Ascending aorta (tissue), 2 donors: ENCODE measurements around the gene RCAN3. TPM values are rescaled to one million over a fixed set of nuclear protein-coding genes. Genes with fewer than 3 reads are reported as not detected.

ENCODE experiments used
- DNase-seq, 2 donors: peaks; one replicate each; pipeline ENCODE4 v3.0.0-alpha.2; 2019; ENCODE audit warnings: low spot score in 2 of 2
- H3K27ac ChIP-seq, 2 donors: fragments of 200-600 bp; sonication (generic); one replicate each; pipeline ENCODE4 v1.5.1; 2016 to 2017; ENCODE audit warnings: mild to moderate bottlenecking in 1 of 2
- H3K27me3 ChIP-seq: fragments of 200-600 bp; sonication (generic); one replicate; pipeline ENCODE4 v1.5.1; 2017
- H3K36me3 ChIP-seq, 2 donors: fragments of 200-600 bp; sonication (generic); one replicate each; pipeline ENCODE4 v1.5.1; 2016
- H3K4me1 ChIP-seq, 2 donors: fragments of 200-600 bp; sonication (generic); one replicate each; pipeline ENCODE4 v1.5.1; 2016 to 2017; ENCODE audit warnings: mild to moderate bottlenecking in 1 of 2
- H3K4me3 ChIP-seq, 2 donors: fragments of 200-600 bp; sonication (generic); one replicate each; pipeline ENCODE4 v1.5.1; 2016 to 2017; ENCODE audit warnings: mild to moderate bottlenecking in 1 of 2
- H3K9me3 ChIP-seq, 2 donors: fragments of 200-600 bp; sonication (generic); one replicate each; pipeline ENCODE4 v1.5.1; 2016
- CTCF ChIP-seq, 3 experiments: fragments of 200-600 bp in 2 of 3; fragments of 450-650 bp in 1 of 3; sonication (generic) in 2 of 3; IDR thresholded peaks; one replicate each; pipeline ENCODE4 v1.5.1; 2016 to 2019; ENCODE audit warnings: antibody characterized with exemption in 3 of 3, mild to moderate bottlenecking in 1 of 3, moderate library complexity in 1 of 3
- intact Hi-C: fragments of 100-400 bp; cut with DNase I; formaldehyde crosslinking; loops from one replicate; pipeline ENCODE4 v1.15.1; 2023
- total RNA-seq: library from RNA; depleted of rRNA; stranded (reverse); fragments of >200 nt; gene quantifications from one replicate; pipeline ENCODE4 v1.1.0, GENCODE V29; 2016

RCAN3 gene
- total RNA-seq, 1 donor from 2014 or later, result 2.0 TPM

DNA sequence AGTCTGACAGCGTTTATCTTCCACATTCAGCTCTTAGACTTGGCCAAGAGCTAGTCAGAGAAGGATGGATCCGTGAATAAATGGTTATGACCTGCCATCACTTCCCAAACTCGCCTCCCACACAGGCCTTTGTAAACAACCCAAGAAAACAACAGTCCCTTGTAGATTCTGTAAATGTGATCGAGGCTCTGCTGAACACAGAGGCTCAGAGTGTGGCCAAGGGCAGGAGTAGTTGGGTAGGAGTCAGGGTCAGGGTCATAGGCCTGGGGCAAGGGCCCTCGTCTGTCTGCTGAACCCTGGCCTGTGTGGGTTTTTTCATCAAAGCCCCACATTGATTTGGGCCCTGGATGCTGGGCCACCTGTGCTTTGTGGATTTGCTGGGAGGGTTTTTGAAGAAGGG lies 85.9 kb downstream of the RCAN3 start:
- H3K27ac ChIP-seq, result no peak overlapping the region
- DNase-seq, result no peak
- intact Hi-C loops, result no loop called here
- no peaks in the 10 kb centered on the region for H3K27me3 ChIP-seq
- no peak for TF ChIP-seq CTCF (IDR thresholded peaks at IDR 0.05)
- no peaks in the 10 kb centered on the region for H3K36me3 ChIP-seq
- no peak overlapping the region for H3K4me3 ChIP-seq
- no peaks in the 10 kb centered on the region for H3K9me3 ChIP-seq
- H3K4me1 ChIP-seq, result no peaks in the 10 kb centered on the region

DNA sequence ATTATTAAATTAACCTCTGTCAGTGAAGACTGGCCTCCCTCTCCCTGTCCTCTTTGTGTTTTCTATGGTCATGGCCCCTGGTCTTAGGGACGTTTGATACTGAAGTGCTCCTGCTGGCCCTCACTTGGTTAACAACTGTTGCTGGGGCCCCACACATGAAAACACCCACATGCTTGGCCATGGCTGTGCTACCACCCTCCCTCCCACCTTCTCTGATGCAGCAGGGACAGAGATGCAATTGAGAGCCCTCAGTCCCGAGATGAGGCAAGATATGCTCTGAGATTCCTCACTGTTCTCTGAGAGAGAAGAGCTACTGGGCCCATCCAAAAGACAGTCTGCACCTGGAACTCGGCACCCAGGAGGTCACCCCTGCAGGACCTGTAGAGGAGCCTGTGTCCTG lies 86.6 kb downstream of the RCAN3 start:
- no peaks in the 10 kb centered on the region for H3K27me3 ChIP-seq
- no peak overlapping the region for H3K4me3 ChIP-seq
- no peaks in the 10 kb centered on the region for H3K4me1 ChIP-seq
- no peaks in the 10 kb centered on the region for H3K36me3 ChIP-seq
- H3K9me3 ChIP-seq, result no peaks in the 10 kb centered on the region
- no peak for TF ChIP-seq CTCF (IDR thresholded peaks at IDR 0.05)
- no peak for DNase-seq
- no peak overlapping the region for H3K27ac ChIP-seq
- intact Hi-C loops, result no loop called here

Other genes with a start within 250 kb of the RCAN3 start
- not detected for gene GRHL3, start 183.5 kb upstream of the RCAN3 start, total RNA-seq
- gene STPG1, start 89.1 kb upstream of the RCAN3 start, total RNA-seq, result 11.0 TPM
- gene NIPAL3, start 87.0 kb upstream of the RCAN3 start, total RNA-seq, result 73.9 TPM
- gene NCMAP, start 53.3 kb downstream of the RCAN3 start, total RNA-seq, result not detected
- 90.5 TPM for gene SRRM1, start 140.5 kb downstream of the RCAN3 start, total RNA-seq
- gene CLIC4, start 242.6 kb downstream of the RCAN3 start, total RNA-seq, result 494 TPM